ENCODE data around the gene SLC34A1. TPM values are rescaled to one million over a fixed set of nuclear protein-coding genes. Genes with fewer than 3 reads are reported as not detected.
"Not testable (repeated sequence)": the region's sequence is repeated elsewhere in the genome, so short reads cannot be mapped to it uniquely, and the experiment has no call there.

The SLC34A1 gene
- total RNA-seq, 1 experiment from 2014 or later: not detected

- Histone ChIP-seq H3K27ac (ENCODE audit: low read depth, low read length, poor library complexity, severe bottlenecking) (no peak overlapping the region), H3K36me3 (ENCODE audit: insufficient read depth, low read length, poor library complexity, severe bottlenecking) (no peaks in the 10 kb centered on the region), H3K4me1 (ENCODE audit: insufficient read depth, low read length, poor library complexity, severe bottlenecking) (no peaks in the 10 kb centered on the region), H3K9me3 (ENCODE audit: low read depth, low read length, poor library complexity, severe bottlenecking) (no peaks in the 10 kb centered on the region), H3K4me3 (ENCODE audit: low read depth, low read length, poor library complexity, severe bottlenecking) (no peak overlapping the region), H3K27me3 (replicated peaks; ENCODE audit: insufficient read depth, low read depth, low read length, poor library complexity) (no peaks in the 10 kb centered on the region)
- ChIA-PET POLR2A (ENCODE audit: low non-redundant PET) (no interaction called here), CTCF (no interaction called here)
- no TSS peak for BruUV-seq (replicated peaks)
- no peak for DNase-seq (ENCODE audit: low spot score)
- TF ChIP-seq EZH2 (IDR thresholded peaks at IDR 0.05; ENCODE audit: borderline replicate concordance, low read depth, low read length, poor library complexity, severe bottlenecking) (no peak), CTCF (conservative IDR thresholded peaks at IDR 0.05; ENCODE audit: low read depth, low read length) (no peak)
- intact Hi-C loops (cut with micrococcal nuclease; ENCODE audit: unreplicated experiment): no loop called here
These were observed 10.0 kb upstream of the SLC34A1 start for GRCh38 chr5:177374211-177374610.

- H3K27ac ChIP-seq (ENCODE audit: low read depth, low read length, poor library complexity, severe bottlenecking); H3K36me3 ChIP-seq (ENCODE audit: insufficient read depth, low read length, poor library complexity, severe bottlenecking); H3K4me3 ChIP-seq (ENCODE audit: low read depth, low read length, poor library complexity, severe bottlenecking); H3K27me3 ChIP-seq (replicated peaks; ENCODE audit: insufficient read depth, low read depth, low read length, poor library complexity); intact Hi-C loops (cut with micrococcal nuclease; ENCODE audit: unreplicated experiment); DNase-seq (ENCODE audit: low spot score); CTCF ChIA-PET; H3K4me1 ChIP-seq (ENCODE audit: insufficient read depth, low read length, poor library complexity, severe bottlenecking); H3K9me3 ChIP-seq (ENCODE audit: low read depth, low read length, poor library complexity, severe bottlenecking); POLR2A ChIA-PET (ENCODE audit: low non-redundant PET); BruUV-seq (replicated peaks): not testable (repeated sequence)
These were observed 8.7 kb upstream of the SLC34A1 start for GRCh38 chr5:177375516-177375915.

GRCh38 chr5:177376107-177376506, 8.1 kb upstream of the SLC34A1 start:
- POLR2A ChIA-PET (ENCODE audit: low non-redundant PET): no interaction called here
- intact Hi-C loops (cut with micrococcal nuclease; ENCODE audit: unreplicated experiment): no loop called here
- TF ChIP-seq CTCF (conservative IDR thresholded peaks at IDR 0.05; ENCODE audit: low read depth, low read length): no peak
- no peak for TF ChIP-seq EZH2 (IDR thresholded peaks at IDR 0.05; ENCODE audit: borderline replicate concordance, low read depth, low read length, poor library complexity, severe bottlenecking)
- H3K4me1 ChIP-seq (ENCODE audit: insufficient read depth, low read length, poor library complexity, severe bottlenecking): no peaks in the 10 kb centered on the region
- H3K27me3 ChIP-seq (replicated peaks; ENCODE audit: insufficient read depth, low read depth, low read length, poor library complexity): no peaks in the 10 kb centered on the region
- CTCF ChIA-PET: no interaction called here
- H3K36me3 ChIP-seq (ENCODE audit: insufficient read depth, low read length, poor library complexity, severe bottlenecking): no peaks in the 10 kb centered on the region
- H3K9me3 ChIP-seq (ENCODE audit: low read depth, low read length, poor library complexity, severe bottlenecking): no peaks in the 10 kb centered on the region
- no peak overlapping the region for H3K4me3 ChIP-seq (ENCODE audit: low read depth, low read length, poor library complexity, severe bottlenecking)
- H3K27ac ChIP-seq (ENCODE audit: low read depth, low read length, poor library complexity, severe bottlenecking): no peak overlapping the region
- no TSS peak for BruUV-seq (replicated peaks)
- DNase-seq (ENCODE audit: low spot score): no peak

Measured in A673 (cell line).